PFSK-1 (cell line): ENCODE data around the gene APH1B.

Experiments used
- POLR2AphosphoS5 ChIP-seq: IDR thresholded peaks from 2 replicates; pipeline ENCODE4 v1.6.1; 2012; ENCODE audit warnings: low read depth, mild to moderate bottlenecking, control low read depth, low read length, moderate library complexity
- SIN3A ChIP-seq: IDR thresholded peaks from 2 replicates; pipeline ENCODE4 v1.6.1; 2012; ENCODE audit warnings: mild to moderate bottlenecking, low read length, moderate library complexity, borderline replicate concordance; ENCODE audit not compliant: insufficient read depth

DNA sequence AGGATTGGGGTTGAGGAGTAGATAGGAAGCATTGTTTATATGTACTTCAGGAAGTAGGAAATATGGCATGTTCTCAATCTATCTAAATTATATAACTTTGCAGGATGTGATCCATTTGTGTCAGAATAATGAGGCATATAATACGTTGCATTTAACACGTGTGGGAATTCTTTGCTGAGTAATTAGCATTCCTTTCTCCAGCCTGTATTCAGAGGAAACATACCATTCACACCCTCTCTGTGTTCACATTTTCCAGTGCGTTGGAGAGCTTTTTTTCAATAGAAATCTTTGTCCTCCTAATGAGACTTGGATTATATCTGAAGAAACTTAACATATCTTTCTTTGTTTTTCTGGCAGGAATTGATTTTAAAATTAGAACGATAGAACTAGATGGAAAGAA, 33.0 kb upstream of the APH1B start:
- TF ChIP-seq POLR2AphosphoS5 (no peak), SIN3A (no peak)
